Right atrium auricular region (tissue), 2 donors: ENCODE data around the gene ATAD3A. TPM values are rescaled to one million over a fixed set of nuclear protein-coding genes. Genes with fewer than 3 reads are reported as not detected.
"Not testable (repeated sequence)": the region's sequence is repeated elsewhere in the genome, so short reads cannot be mapped to it uniquely, and the experiment has no call there.

Experiments used
- DNase-seq: peaks from one replicate; pipeline ENCODE4 v3.0.0-alpha.2; 2019; ENCODE audit warnings: low spot score
- H3K27ac ChIP-seq, 2 donors: fragments of 200-600 bp; sonication (generic); 1 replicate in 1 of 2; 2 replicates in 1 of 2; pipeline ENCODE4 v1.5.1; 2016 to 2019
- H3K27me3 ChIP-seq, 2 donors: fragments of 200-600 bp; sonication (generic); one replicate each; pipeline versions ENCODE4 v1.5.1 to v1.6.0; 2017 to 2019
- H3K36me3 ChIP-seq: fragments of 200-600 bp; sonication (generic); one replicate; pipeline ENCODE4 v1.5.1; 2016
- H3K4me1 ChIP-seq, 2 donors: fragments of 200-600 bp; sonication (generic); one replicate each; pipeline versions ENCODE4 v1.5.1 to v1.6.0; 2017 to 2019
- H3K4me3 ChIP-seq, 2 donors: fragments of 200-600 bp; sonication (generic); 1 replicate in 1 of 2; 2 replicates in 1 of 2; pipeline ENCODE4 v1.5.1; 2017 to 2019; ENCODE audit warnings: mild to moderate bottlenecking in 1 of 2, moderate library complexity in 1 of 2
- H3K9me3 ChIP-seq, 2 donors: fragments of 200-600 bp; sonication (generic); one replicate each; pipeline ENCODE4 v1.5.1; 2019
- CTCF ChIP-seq, 2 donors: fragments of 200-600 bp; sonication (generic); IDR thresholded peaks; one replicate each; pipeline ENCODE4 v1.5.1; 2019; ENCODE audit warnings: antibody characterized with exemption in 2 of 2
- total RNA-seq, 2 donors: library from RNA; depleted of rRNA; stranded (reverse); fragments of >200 nt; gene quantifications; one replicate each; pipeline ENCODE4 v1.1.0, GENCODE V29; 2016

Gene ATAD3A
- total RNA-seq, 2 donors from 2014 or later = 15.6 to 18.6 TPM

- DNase-seq = no peak
- H3K4me1 ChIP-seq = peaks cover 0 to 10% of the 10 kb centered on the region in 2 donors
- no peak for TF ChIP-seq CTCF (IDR thresholded peaks at IDR 0.05)
- H3K9me3 ChIP-seq = no peaks in the 10 kb centered on the region
- no peak overlapping the region for H3K27ac ChIP-seq
- no peak overlapping the region for H3K4me3 ChIP-seq
- H3K36me3 ChIP-seq = peaks cover 15% of the 10 kb centered on the region
- H3K27me3 ChIP-seq = no peaks in the 10 kb centered on the region
Measured at GRCh38 chr1:1556505-1556904, 44.5 kb downstream of the ATAD3A start.

- not testable (repeated sequence) for H3K4me3 ChIP-seq, H3K27me3 ChIP-seq, H3K27ac ChIP-seq, DNase-seq, H3K9me3 ChIP-seq
- Histone ChIP-seq H3K36me3 (peaks cover 19% of the 10 kb centered on the region), H3K4me1 (peaks cover 0 to 10% of the 10 kb centered on the region in 2 donors)
Measured at GRCh38 chr1:1556961-1557360, 45.0 kb downstream of the ATAD3A start.

- H3K27ac ChIP-seq, H3K27me3 ChIP-seq, H3K4me3 ChIP-seq, H3K9me3 ChIP-seq, DNase-seq: not testable (repeated sequence)
- Histone ChIP-seq H3K36me3 (peaks cover 26% of the 10 kb centered on the region), H3K4me1 (peaks cover 0 to 10% of the 10 kb centered on the region in 2 donors)
Measured at GRCh38 chr1:1557688-1558087, 45.7 kb downstream of the ATAD3A start.

GRCh38 chr1:1558591-1558990, 46.6 kb downstream of the ATAD3A start:
- peaks cover 35% of the 10 kb centered on the region for H3K36me3 ChIP-seq
- H3K4me3 ChIP-seq = no peak overlapping the region
- peaks cover 0 to 11% of the 10 kb centered on the region in 2 donors for H3K4me1 ChIP-seq
- TF ChIP-seq CTCF (IDR thresholded peaks at IDR 0.05) = no peak
- no peak overlapping the region for H3K27ac ChIP-seq
- DNase-seq = no peak
- no peaks in the 10 kb centered on the region for H3K9me3 ChIP-seq
- H3K27me3 ChIP-seq = no peaks in the 10 kb centered on the region

GRCh38 chr1:1559066-1559465, 47.1 kb downstream of the ATAD3A start:
- Histone ChIP-seq H3K9me3 (no peaks in the 10 kb centered on the region), H3K27ac (no peak overlapping the region), H3K4me3 (no peak overlapping the region), H3K27me3 (no peaks in the 10 kb centered on the region), H3K4me1 (peaks cover 0 to 16% of the 10 kb centered on the region in 2 donors), H3K36me3 (peaks cover 40% of the 10 kb centered on the region)
- DNase-seq = no peak
- TF ChIP-seq CTCF (IDR thresholded peaks at IDR 0.05) = no peak

GRCh38 chr1:1560178-1560577, 48.2 kb downstream of the ATAD3A start:
- Histone ChIP-seq H3K36me3 (peaks cover 48% of the 10 kb centered on the region), H3K27ac (no peak overlapping the region), H3K4me3 (no peak overlapping the region), H3K9me3 (no peaks in the 10 kb centered on the region), H3K27me3 (no peaks in the 10 kb centered on the region), H3K4me1 (peaks cover 0 to 10% of the 10 kb centered on the region in 2 donors)
- no peak for TF ChIP-seq CTCF (IDR thresholded peaks at IDR 0.05)
- no peak for DNase-seq

GRCh38 chr1:1561801-1562470, 50.0 kb downstream of the ATAD3A start:
- peaks cover 0 to 13% of the 10 kb centered on the region in 2 donors for H3K4me1 ChIP-seq
- no peak for TF ChIP-seq CTCF (IDR thresholded peaks at IDR 0.05)
- no peaks in the 10 kb centered on the region for H3K27me3 ChIP-seq
- peak overlapping the region in 1 of 2 donors; percentile 32 for H3K27ac ChIP-seq
- H3K4me3 ChIP-seq = no peak overlapping the region
- no peak for DNase-seq
- H3K36me3 ChIP-seq = peaks cover 48% of the 10 kb centered on the region
- no peaks in the 10 kb centered on the region for H3K9me3 ChIP-seq
